GM21528 (cell line): Measurements from ENCODE around the gene PCDHGA1.
A peak's percentile ranks its signal among the peaks of the same experiment; 100 is the strongest.

Source experiments
- ATAC-seq: cut with Tn5 transposase; IDR thresholded peaks from one replicate; pipeline ENCODE4 v1.9.1; 2021; ENCODE audit warnings: mild to moderate bottlenecking, moderate library complexity; ENCODE audit not compliant: unreplicated experiment, low FRiP score

The PCDHGA1 gene

GRCh38 chr5:141524604-141525597 is 194.6 kb downstream of the PCDHGA1 start:
- peak; percentile 65 for ATAC-seq

- no peak for ATAC-seq
These were observed 195.3 kb downstream of the PCDHGA1 start for GRCh38 chr5:141525653-141526052.

- no peak for ATAC-seq
These were observed 197.1 kb downstream of the PCDHGA1 start for GRCh38 chr5:141527426-141527825.

- no peak for ATAC-seq
These were observed 198.1 kb downstream of the PCDHGA1 start for GRCh38 chr5:141528291-141528984.

- ATAC-seq: peak; percentile 41
These were observed 198.7 kb downstream of the PCDHGA1 start for GRCh38 chr5:141529002-141529401.

GRCh38 chr5:141529873-141530272 is 199.6 kb downstream of the PCDHGA1 start:
- no peak for ATAC-seq

- no peak for ATAC-seq
These were observed 202.4 kb downstream of the PCDHGA1 start for GRCh38 chr5:141532726-141533125.

GRCh38 chr5:141533897-141534296 is 203.6 kb downstream of the PCDHGA1 start:
- no peak for ATAC-seq

- no peak for ATAC-seq
These were observed 204.3 kb downstream of the PCDHGA1 start for GRCh38 chr5:141534492-141535213.

- ATAC-seq: no peak
These were observed 212.7 kb downstream of the PCDHGA1 start for GRCh38 chr5:141543053-141543452.

- no peak for ATAC-seq
These were observed 217.2 kb downstream of the PCDHGA1 start for GRCh38 chr5:141547488-141547887.

- ATAC-seq: no peak
These were observed 217.6 kb downstream of the PCDHGA1 start for GRCh38 chr5:141547921-141548320.

- peak; percentile 78 for ATAC-seq
These were observed 227.4 kb downstream of the PCDHGA1 start for GRCh38 chr5:141557681-141558136.

GRCh38 chr5:141558150-141558549 is 227.8 kb downstream of the PCDHGA1 start:
- no peak for ATAC-seq

- no peak for ATAC-seq
These were observed 229.1 kb downstream of the PCDHGA1 start for GRCh38 chr5:141559461-141559860.

- ATAC-seq: no peak
These were observed 229.8 kb downstream of the PCDHGA1 start for GRCh38 chr5:141560151-141560550.

- ATAC-seq: no peak
These were observed 230.6 kb downstream of the PCDHGA1 start for GRCh38 chr5:141560725-141561483.
